Upper lobe of left lung (tissue), 4 donors: ENCODE results near the gene MED8.

Experiments
- CTCF ChIP-seq, 6 experiments: fragments of 450-650 bp in 4 of 6; fragments of 200-600 bp in 2 of 6; sonication (generic) in 2 of 6; IDR thresholded peaks; one replicate each; pipeline ENCODE4 v1.5.1; 2016 to 2019; ENCODE audit warnings: antibody characterized with exemption in 6 of 6
- EP300 ChIP-seq, 4 donors: sonication (generic); formaldehyde crosslinking; IDR thresholded peaks; one replicate each; pipeline ENCODE4 v1.5.1; 2017; ENCODE audit warnings: antibody characterized with exemption in 4 of 4, control low read depth in 2 of 4
- POLR2A ChIP-seq, 4 donors: fragments of 450-650 bp; IDR thresholded peaks; one replicate each; pipeline ENCODE4 v1.5.1; 2016 to 2017; ENCODE audit warnings: antibody characterized with exemption in 4 of 4, mild to moderate bottlenecking in 2 of 4
- POLR2AphosphoS5 ChIP-seq, 2 donors: sonication (generic); formaldehyde crosslinking; IDR thresholded peaks; one replicate each; pipeline ENCODE4 v1.5.1; 2017; ENCODE audit warnings: antibody characterized with exemption in 2 of 2

DNA sequence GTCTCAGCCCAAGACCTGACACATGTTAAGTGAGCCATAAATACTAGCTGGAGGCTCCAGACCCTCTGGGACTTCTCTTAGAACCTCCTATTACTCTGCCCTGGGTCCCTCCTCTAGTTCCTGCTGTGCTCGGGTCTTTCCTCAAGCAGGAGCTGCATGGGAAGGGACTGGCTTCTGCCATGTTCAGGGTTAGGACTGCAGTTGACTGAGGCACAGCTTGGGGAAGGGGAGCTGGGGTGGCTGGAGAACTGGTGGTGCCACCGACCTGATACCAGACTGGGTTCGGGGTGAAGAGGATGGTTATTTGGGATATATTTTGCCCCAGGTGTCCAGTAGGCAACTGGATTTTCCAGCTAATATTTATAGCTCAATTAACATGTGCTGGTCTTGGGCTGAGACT, 48.4 kb upstream of the MED8 start:
- no peak for TF ChIP-seq POLR2A (IDR thresholded peaks at IDR 0.05)
- no peak for TF ChIP-seq CTCF (IDR thresholded peaks at IDR 0.05)
- no peak for TF ChIP-seq EP300 (IDR thresholded peaks at IDR 0.05)
- no peak for TF ChIP-seq POLR2AphosphoS5 (IDR thresholded peaks at IDR 0.05)
